HG02610 (cell line): ENCODE measurements around the gene SPATA33.

Source experiments
- ATAC-seq: cut with Tn5 transposase; IDR thresholded peaks from one replicate; pipeline ENCODE4 v1.9.1; 2021; ENCODE audit warnings: mild to moderate bottlenecking, moderate library complexity; ENCODE audit not compliant: unreplicated experiment

SPATA33 gene

GRCh38 chr16:89706518-89707260 lies 49.1 kb downstream of the SPATA33 start:
- no peak for ATAC-seq

GRCh38 chr16:89707695-89708094 lies 50.1 kb downstream of the SPATA33 start:
- no peak for ATAC-seq

- ATAC-seq, result no peak
Observed at GRCh38 chr16:89708481-89708931, 50.9 kb downstream of the SPATA33 start.

- no peak for ATAC-seq
Observed at GRCh38 chr16:89709166-89709565, 51.5 kb downstream of the SPATA33 start.

- ATAC-seq, result no peak
Observed at GRCh38 chr16:89709716-89710432, 52.2 kb downstream of the SPATA33 start.

GRCh38 chr16:89710709-89711564 lies 53.3 kb downstream of the SPATA33 start:
- ATAC-seq, result no peak

GRCh38 chr16:89711601-89712273 lies 54.1 kb downstream of the SPATA33 start:
- peak; percentile 49 for ATAC-seq

GRCh38 chr16:89712274-89712781 lies 54.7 kb downstream of the SPATA33 start:
- no peak for ATAC-seq

- no peak for ATAC-seq
Observed at GRCh38 chr16:89716493-89716892, 58.9 kb downstream of the SPATA33 start.

GRCh38 chr16:89716916-89717687 lies 59.5 kb downstream of the SPATA33 start:
- ATAC-seq, result no peak

GRCh38 chr16:89717688-89718505 lies 60.3 kb downstream of the SPATA33 start:
- no peak for ATAC-seq
